Muscle of leg (tissue), 11 donors: ENCODE data around the gene APOBEC3F. TPM values are rescaled to one million over a fixed set of nuclear protein-coding genes. Genes with fewer than 3 reads are reported as not detected.

Experiments used
- DNase-seq: peaks from one replicate; pipeline ENCODE4 v3.0.0; 2013
- H3K27ac ChIP-seq: one replicate; pipeline ENCODE4 v1.5.1; 2013; ENCODE audit warnings: mild to moderate bottlenecking, low read length, control low read depth
- H3K27me3 ChIP-seq: one replicate; pipeline ENCODE4 v1.6.1; 2013; ENCODE audit warnings: low read length; ENCODE audit not compliant: control insufficient read depth, insufficient read depth
- H3K36me3 ChIP-seq: one replicate; pipeline ENCODE4 v1.6.1; 2013; ENCODE audit warnings: low read length; ENCODE audit not compliant: control insufficient read depth, insufficient read depth
- H3K4me1 ChIP-seq: one replicate; pipeline ENCODE4 v1.6.1; 2013; ENCODE audit warnings: low read length; ENCODE audit not compliant: control insufficient read depth, insufficient read depth
- H3K4me3 ChIP-seq: one replicate; pipeline ENCODE4 v1.5.1; 2013; ENCODE audit warnings: low read length, control low read depth
- H3K9me3 ChIP-seq: replicated peaks from 2 replicates; pipeline ENCODE4 v1.6.1; 2013; ENCODE audit warnings: low read depth, low read length; ENCODE audit not compliant: control insufficient read depth
- WGBS: methylation state at CpG from one replicate; pipeline ENCODE4 v1.1.5; 2013; ENCODE audit warnings: missing lambda C conversion rate; ENCODE audit not compliant: insufficient coverage; 5-methylcytosine and 5-hydroxymethylcytosine counted together
- polyA plus RNA-seq, 8 donors: library from polyadenylated mRNA; unstranded; fragments of 120-200 nt; gene quantifications; one replicate each; pipeline versions ENCODE4 v1.2.1 to v1.2.3, GENCODE V29; 2013; ENCODE audit warnings: inconsistent platforms in 1 of 8, low replicate concordance in 1 of 8; ENCODE audit not compliant: insufficient read length in 8 of 8, insufficient read depth in 1 of 8
- total RNA-seq: library from RNA; stranded (reverse); fragments of 120-200 nt; gene quantifications from one replicate; pipeline ENCODE4 v1.2.4, GENCODE V29; 2013

The APOBEC3F gene
- total and polyA plus RNA-seq, 9 donors = 2.7 to 4.6 (median 3.2) TPM

GRCh38 chr22:39092111-39092862, 51.6 kb downstream of the APOBEC3F start:
- DNase-seq = no peak
- Histone ChIP-seq H3K27me3 (peaks cover 9% of the 10 kb centered on the region), H3K36me3 (no peaks in the 10 kb centered on the region), H3K4me1 (peaks cover 7% of the 10 kb centered on the region), H3K9me3 (no peaks in the 10 kb centered on the region), H3K4me3 (no peak overlapping the region), H3K27ac (no peak overlapping the region)
- 62% methylated on average over 6 of the region's 8 CpGs for WGBS

- Histone ChIP-seq H3K4me1 (peaks cover 4% of the 10 kb centered on the region), H3K4me3 (no peak overlapping the region), H3K27me3 (peaks cover 6% of the 10 kb centered on the region), H3K27ac (no peak overlapping the region), H3K36me3 (no peaks in the 10 kb centered on the region), H3K9me3 (no peaks in the 10 kb centered on the region)
- no peak for DNase-seq
- WGBS = 57% methylated on average over 5 of the region's 14 CpGs
These were observed 54.2 kb downstream of the APOBEC3F start for GRCh38 chr22:39094717-39095389.

- no peaks in the 10 kb centered on the region for H3K9me3 ChIP-seq
- H3K4me1 ChIP-seq = peaks cover 4% of the 10 kb centered on the region
- 100% methylated on average over 2 of the region's 3 CpGs for WGBS
- no peak overlapping the region for H3K4me3 ChIP-seq
- no peak for DNase-seq
- no peak overlapping the region for H3K27ac ChIP-seq
- H3K36me3 ChIP-seq = no peaks in the 10 kb centered on the region
- peaks cover 2% of the 10 kb centered on the region for H3K27me3 ChIP-seq
These were observed 55.3 kb downstream of the APOBEC3F start for GRCh38 chr22:39095971-39096370.

GRCh38 chr22:39097098-39098020, 56.7 kb downstream of the APOBEC3F start, which contains the start of gene APOBEC3H:
TSS of gene APOBEC3H (plus strand) at chr22:39097244. CDS start at chr22:39100279, 3,035 bp downstream.
- Histone ChIP-seq H3K4me3 (no peak within 1 kb of the TSS), H3K36me3 (no peaks in the 10 kb centered on the region), H3K27ac (no peak within 1 kb of the TSS), H3K9me3 (no peaks in the 10 kb centered on the region), H3K4me1 (peaks cover 4% of the 10 kb centered on the region), H3K27me3 (peaks cover 4% of the 10 kb centered on the region)
- peak; percentile 28 for DNase-seq
- 67% methylated on average over 6 of the region's 9 CpGs for WGBS

GRCh38 chr22:39098026-39098425, 57.4 kb downstream of the APOBEC3F start:
- no peak overlapping the region for H3K27ac ChIP-seq
- DNase-seq = no peak
- WGBS = 60% methylated on average over 3 of the region's 6 CpGs

GRCh38 chr22:39098576-39098975, 57.9 kb downstream of the APOBEC3F start:
- H3K4me3 ChIP-seq = no peak overlapping the region
- no peaks in the 10 kb centered on the region for H3K9me3 ChIP-seq
- no peak for DNase-seq
- no peak overlapping the region for H3K27ac ChIP-seq
- WGBS = 86% methylated on average over 6 of the region's 8 CpGs
- H3K27me3 ChIP-seq = peaks cover 2% of the 10 kb centered on the region
- H3K4me1 ChIP-seq = peaks cover 4% of the 10 kb centered on the region
- no peaks in the 10 kb centered on the region for H3K36me3 ChIP-seq

More at GRCh38 chr22:39098026-39098425, 57.4 kb downstream of the APOBEC3F start:
- Histone ChIP-seq H3K4me3 (no peak overlapping the region), H3K36me3 (no peaks in the 10 kb centered on the region), H3K27me3 (peaks cover 2% of the 10 kb centered on the region), H3K9me3 (no peaks in the 10 kb centered on the region), H3K4me1 (peaks cover 4% of the 10 kb centered on the region)

- H3K27me3 ChIP-seq = peaks cover 2% of the 10 kb centered on the region
- H3K4me3 ChIP-seq = no peak overlapping the region
- H3K36me3 ChIP-seq = no peaks in the 10 kb centered on the region
- 73% methylated on average over 7 of the region's 13 CpGs for WGBS
- peaks cover 4% of the 10 kb centered on the region for H3K4me1 ChIP-seq
- H3K9me3 ChIP-seq = no peaks in the 10 kb centered on the region
- no peak overlapping the region for H3K27ac ChIP-seq
- DNase-seq = no peak
These were observed 60.6 kb downstream of the APOBEC3F start for GRCh38 chr22:39101226-39101625.

GRCh38 chr22:39103431-39103830, 62.8 kb downstream of the APOBEC3F start:
- Histone ChIP-seq H3K9me3 (no peaks in the 10 kb centered on the region), H3K27me3 (peaks cover 2% of the 10 kb centered on the region), H3K36me3 (no peaks in the 10 kb centered on the region), H3K27ac (no peak overlapping the region), H3K4me3 (no peak overlapping the region), H3K4me1 (peaks cover 4% of the 10 kb centered on the region)
- WGBS = 40% methylated on average over 1 of the region's 2 CpGs
- no peak for DNase-seq
